Activated B cell treated with CpG ODN at 0.5 μM for 24 hours (primary cell): ENCODE measurements around the gene HECTD1. TPM values are rescaled to one million over a fixed set of nuclear protein-coding genes. Genes with fewer than 3 reads are reported as not detected.
"Not testable (repeated sequence)": the region's sequence is repeated elsewhere in the genome, so short reads cannot be mapped to it uniquely, and the experiment has no call there.

Source experiments
- ATAC-seq: fragments of 200-7000 bp; cut with Tn5 transposase; one replicate; pipeline ENCODE4 v1.10.0; 2021; ENCODE audit warnings: low read depth, mild to moderate bottlenecking, moderate library complexity
- CTCF ChIA-PET: fragments of 350-600 bp; sonication (Branson Sonifier 250); formaldehyde crosslinking; loops from one replicate; lab custom pipeline; 2021; ENCODE audit warnings: antibody characterized with exemption; lab: Charles Lee
- POLR2A ChIA-PET: fragments of 350-600 bp; sonication (Branson Sonifier 250); formaldehyde crosslinking; loops from one replicate; lab custom pipeline; 2021; ENCODE audit warnings: antibody characterized with exemption; lab: Charles Lee
- DNase-seq: peaks from one replicate; pipeline ENCODE4 v3.0.0; 2022
- H3K27ac Mint-ChIP-seq: one replicate; pipeline ENCODE4 v1.8.0; 2020; ENCODE audit warnings: mixed read lengths
- H3K27me3 Mint-ChIP-seq: one replicate; pipeline ENCODE4 v1.8.0; 2021; ENCODE audit warnings: mixed read lengths
- H3K36me3 Mint-ChIP-seq: one replicate; pipeline ENCODE4 v1.8.0; 2021; ENCODE audit warnings: low read depth, mixed read lengths
- H3K4me1 Mint-ChIP-seq: one replicate; pipeline ENCODE4 v1.8.0; 2021; ENCODE audit warnings: mixed read lengths
- H3K4me3 Mint-ChIP-seq: one replicate; pipeline ENCODE4 v1.8.0; 2020; ENCODE audit warnings: mild to moderate bottlenecking, mixed read lengths
- H3K9me3 Mint-ChIP-seq: one replicate; pipeline ENCODE4 v1.8.0; 2020; ENCODE audit warnings: mixed read lengths
- CTCF ChIP-seq: fragments of 200-600 bp; IDR thresholded peaks from one replicate; pipeline ENCODE4 v1.8.0; 2022; ENCODE audit warnings: antibody characterized with exemption, mild to moderate bottlenecking
- intact Hi-C: fragments of 100-400 bp; cut with micrococcal nuclease; formaldehyde crosslinking; loops from one replicate; pipeline ENCODE4 v1.15.1; 2024
- total RNA-seq: library from RNA; stranded (reverse); gene quantifications from 2 replicates; pipeline ENCODE4 v1.2.3, GENCODE V29; 2022

The HECTD1 gene
- total RNA-seq, 1 donor from 2014 or later = 163 TPM

GRCh38 chr14:31241450-31242114 is 34.0 kb upstream of the HECTD1 start:
- no peaks in the 10 kb centered on the region for H3K36me3 Mint-ChIP-seq
- CTCF ChIA-PET = no interaction called here
- H3K27me3 Mint-ChIP-seq = no peaks in the 10 kb centered on the region
- TF ChIP-seq CTCF = no peak
- H3K4me3 Mint-ChIP-seq = no peak overlapping the region
- H3K4me1 Mint-ChIP-seq = peaks cover 6% of the 10 kb centered on the region
- ATAC-seq (no peak), DNase-seq (no peak)
- H3K9me3 Mint-ChIP-seq = no peaks in the 10 kb centered on the region
- POLR2A ChIA-PET = no interaction called here
- H3K27ac Mint-ChIP-seq = no peak overlapping the region
- intact Hi-C loops = no loop called here

- POLR2A ChIA-PET = no interaction called here
- CTCF ChIA-PET = no interaction called here
- Mint-ChIP-seq H3K27ac (no peak overlapping the region), H3K27me3 (no peaks in the 10 kb centered on the region), H3K9me3 (no peaks in the 10 kb centered on the region), H3K4me1 (peaks cover 6% of the 10 kb centered on the region), H3K4me3 (no peak overlapping the region), H3K36me3 (no peaks in the 10 kb centered on the region)
- intact Hi-C loops = no loop called here
- TF ChIP-seq CTCF = no peak
- no peak for ATAC-seq
- DNase-seq = no peak
Measured at GRCh38 chr14:31239741-31240140, 32.1 kb upstream of the HECTD1 start.

- ATAC-seq (no peak), DNase-seq (no peak)
- H3K27me3 Mint-ChIP-seq = no peaks in the 10 kb centered on the region
- intact Hi-C loops = no loop called here
- POLR2A ChIA-PET = no interaction called here
- peaks cover 6% of the 10 kb centered on the region for H3K4me1 Mint-ChIP-seq
- no peak for TF ChIP-seq CTCF
- no peaks in the 10 kb centered on the region for H3K9me3 Mint-ChIP-seq
- H3K36me3 Mint-ChIP-seq = no peaks in the 10 kb centered on the region
- CTCF ChIA-PET = no interaction called here
- no peak overlapping the region for H3K27ac Mint-ChIP-seq
- no peak overlapping the region for H3K4me3 Mint-ChIP-seq
Measured at GRCh38 chr14:31235462-31235861, 27.9 kb upstream of the HECTD1 start.

GRCh38 chr14:31232081-31232480 is 24.5 kb upstream of the HECTD1 start:
- POLR2A ChIA-PET = no interaction called here
- no peaks in the 10 kb centered on the region for H3K9me3 Mint-ChIP-seq
- H3K27me3 Mint-ChIP-seq = no peaks in the 10 kb centered on the region
- H3K4me3 Mint-ChIP-seq = no peak overlapping the region
- peaks cover 5% of the 10 kb centered on the region for H3K4me1 Mint-ChIP-seq
- no peak for TF ChIP-seq CTCF
- DNase-seq (no peak), ATAC-seq (no peak)
- H3K27ac Mint-ChIP-seq = no peak overlapping the region
- intact Hi-C loops = no loop called here
- H3K36me3 Mint-ChIP-seq = no peaks in the 10 kb centered on the region
- CTCF ChIA-PET = no interaction called here

- CTCF ChIA-PET, H3K27me3 Mint-ChIP-seq, H3K4me3 Mint-ChIP-seq, POLR2A ChIA-PET, H3K27ac Mint-ChIP-seq, intact Hi-C loops, H3K4me1 Mint-ChIP-seq, H3K36me3 Mint-ChIP-seq, H3K9me3 Mint-ChIP-seq, DNase-seq, ATAC-seq: not testable (repeated sequence)
Measured at GRCh38 chr14:31231272-31231671, 23.7 kb upstream of the HECTD1 start.

- intact Hi-C loops = no loop called here
- Mint-ChIP-seq H3K36me3 (no peaks in the 10 kb centered on the region), H3K9me3 (no peaks in the 10 kb centered on the region), H3K27ac (no peak overlapping the region), H3K4me1 (peaks cover 5% of the 10 kb centered on the region), H3K27me3 (no peaks in the 10 kb centered on the region), H3K4me3 (no peak overlapping the region)
- no peak for DNase-seq
- ATAC-seq = no peak
- ChIA-PET CTCF (no interaction called here), POLR2A (no interaction called here)
- TF ChIP-seq CTCF = no peak
Measured at GRCh38 chr14:31230573-31230958, 23.0 kb upstream of the HECTD1 start.
